ENCODE data around the gene DNER.

DNA sequence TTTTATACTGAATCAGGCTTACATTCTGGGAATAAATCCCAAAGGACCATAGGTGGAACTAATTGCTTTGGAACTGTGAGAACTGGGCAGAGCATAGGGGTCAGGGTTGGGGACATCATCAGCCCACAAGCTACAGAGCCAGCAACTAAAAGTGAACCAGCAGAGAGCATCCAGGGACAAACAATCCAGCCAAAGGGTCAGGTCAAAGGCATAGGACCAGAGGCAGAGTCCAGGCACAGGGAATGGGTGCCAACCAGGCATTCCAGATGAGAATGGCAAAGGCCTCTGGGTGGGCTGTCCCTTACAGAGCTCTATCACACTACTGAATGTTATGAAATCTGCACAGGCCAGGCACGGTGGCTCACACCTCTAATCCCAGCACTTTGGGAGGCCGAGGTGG lies 12.3 kb upstream of the DNER start:
- TF ChIP-seq POLR2A (IDR thresholded peaks at IDR 0.05; ENCODE audit: extremely low read depth, insufficient read length): no peak
- TF ChIP-seq, protein P1, sequence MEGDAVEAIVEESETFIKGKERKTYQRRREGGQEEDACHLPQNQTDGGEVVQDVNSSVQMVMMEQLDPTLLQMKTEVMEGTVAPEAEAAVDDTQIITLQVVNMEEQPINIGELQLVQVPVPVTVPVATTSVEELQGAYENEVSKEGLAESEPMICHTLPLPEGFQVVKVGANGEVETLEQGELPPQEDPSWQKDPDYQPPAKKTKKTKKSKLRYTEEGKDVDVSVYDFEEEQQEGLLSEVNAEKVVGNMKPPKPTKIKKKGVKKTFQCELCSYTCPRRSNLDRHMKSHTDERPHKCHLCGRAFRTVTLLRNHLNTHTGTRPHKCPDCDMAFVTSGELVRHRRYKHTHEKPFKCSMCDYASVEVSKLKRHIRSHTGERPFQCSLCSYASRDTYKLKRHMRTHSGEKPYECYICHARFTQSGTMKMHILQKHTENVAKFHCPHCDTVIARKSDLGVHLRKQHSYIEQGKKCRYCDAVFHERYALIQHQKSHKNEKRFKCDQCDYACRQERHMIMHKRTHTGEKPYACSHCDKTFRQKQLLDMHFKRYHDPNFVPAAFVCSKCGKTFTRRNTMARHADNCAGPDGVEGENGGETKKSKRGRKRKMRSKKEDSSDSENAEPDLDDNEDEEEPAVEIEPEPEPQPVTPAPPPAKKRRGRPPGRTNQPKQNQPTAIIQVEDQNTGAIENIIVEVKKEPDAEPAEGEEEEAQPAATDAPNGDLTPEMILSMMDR (IDR thresholded peaks at IDR 0.05; ENCODE audit: low read depth, low read length): no peak
- TF ChIP-seq, protein P2, sequence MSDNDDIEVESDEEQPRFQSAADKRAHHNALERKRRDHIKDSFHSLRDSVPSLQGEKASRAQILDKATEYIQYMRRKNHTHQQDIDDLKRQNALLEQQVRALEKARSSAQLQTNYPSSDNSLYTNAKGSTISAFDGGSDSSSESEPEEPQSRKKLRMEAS (IDR thresholded peaks at IDR 0.05; ENCODE audit: low read depth, low read length): no peak

Data from NB4 (cell line).